Right hindlimb (tissue), 1 donor: Measurements from ENCODE around the gene PYGM.

Experiments
- DNase-seq: peaks from one replicate; pipeline ENCODE4 v3.0.0-alpha.2; 2018

Gene PYGM

GRCh38 chr11:64766881-64767280 lies 7.1 kb upstream of the PYGM start:
- DNase-seq: no peak

- DNase-seq: no peak
Observed at GRCh38 chr11:64765851-64766665, 6.3 kb upstream of the PYGM start.

GRCh38 chr11:64765291-64765850 lies 5.6 kb upstream of the PYGM start:
- no peak for DNase-seq

GRCh38 chr11:64764753-64765152 lies 5.0 kb upstream of the PYGM start:
- no peak for DNase-seq

GRCh38 chr11:64764040-64764611 lies 4.4 kb upstream of the PYGM start:
- no peak for DNase-seq

GRCh38 chr11:64763526-64764039 lies 3.8 kb upstream of the PYGM start:
- DNase-seq: no peak

- DNase-seq: no peak
Observed at GRCh38 chr11:64762674-64763525, 3.1 kb upstream of the PYGM start.

GRCh38 chr11:64762277-64762673 lies 2.5 kb upstream of the PYGM start:
- no peak for DNase-seq

- no peak for DNase-seq
Observed at GRCh38 chr11:64760759-64761420, 1.1 kb upstream of the PYGM start.

- DNase-seq: peak; percentile 39
Observed at GRCh38 chr11:64759131-64759721, 548 bp downstream of the PYGM start.

GRCh38 chr11:64758330-64759079 lies 1.3 kb downstream of the PYGM start:
- DNase-seq: no peak

- no peak for DNase-seq
Observed at GRCh38 chr11:64757549-64758329, 2.0 kb downstream of the PYGM start.

GRCh38 chr11:64755681-64756361 lies 4.0 kb downstream of the PYGM start:
- DNase-seq: no peak

GRCh38 chr11:64754919-64755662 lies 4.7 kb downstream of the PYGM start:
- no peak for DNase-seq

GRCh38 chr11:64754124-64754918 lies 5.5 kb downstream of the PYGM start:
- DNase-seq: no peak

- DNase-seq: no peak
Observed at GRCh38 chr11:64753380-64754123, 6.2 kb downstream of the PYGM start.

- no peak for DNase-seq
Observed at GRCh38 chr11:64753019-64753379, 6.8 kb downstream of the PYGM start.
